ENCODE data around the gene PRRC1. TPM values are rescaled to one million over a fixed set of nuclear protein-coding genes. Genes with fewer than 3 reads are reported as not detected.

Gene PRRC1
- 100 to 1,000 TPM in 4 of 6 experiments, 10 to 100 TPM in 2; 96.1 to 116 (median 106) TPM for total RNA-seq (2021; fragmentation: NEBNext Ultra II Directional; extraction: Animal tissue kit (Norgen Biotek cat#: 25700))
- long read RNA-seq, full-length matches to known transcripts = 24 of 47 reads
- long read RNA-seq, partial matches to known transcripts = 9 of 47 reads
- long read RNA-seq, other reads (novel, unspliced or antisense) = 14 of 47 reads

GRCh38 chr5:127517480-127518318, at the start of gene PRRC1:
PRRC1 (plus strand) TSS chr5:127517640; CDS start chr5:127523480, 5,840 bp downstream.
- Mint-ChIP-seq H3K27ac (peak within 1 kb of the TSS; percentile 92), H3K4me1 (ENCODE audit: low read depth) (peaks cover 43% of the 10 kb centered on the region), H3K4me3 (peak within 1 kb of the TSS; percentile 96), H3K27me3 (ENCODE audit: insufficient read depth) (peaks cover 2% of the 10 kb centered on the region; the same call in 1 of the 2 replicates), H3K36me3 (ENCODE audit: low read depth) (peaks cover 43% of the 10 kb centered on the region), H3K9me3 (peaks cover 17% of the 10 kb centered on the region)
- DNase-seq = peak; percentile 75
- no peak for TF ChIP-seq CTCF (IDR thresholded peaks at IDR 0.05)

GRCh38 chr5:127471211-127471610, 46.2 kb upstream of the PRRC1 start:
- no peaks in the 10 kb centered on the region for H3K36me3 Mint-ChIP-seq (ENCODE audit: low read depth)
- DNase-seq = no peak
- no peaks in the 10 kb centered on the region for H3K9me3 Mint-ChIP-seq
- TF ChIP-seq CTCF (IDR thresholded peaks at IDR 0.05) = no peak
- peaks cover 5% of the 10 kb centered on the region; the same call in 1 of the 2 replicates for H3K27me3 Mint-ChIP-seq (ENCODE audit: insufficient read depth)
- H3K4me3 Mint-ChIP-seq = no peak overlapping the region
- no peaks in the 10 kb centered on the region for H3K4me1 Mint-ChIP-seq (ENCODE audit: low read depth)
- no peak overlapping the region for H3K27ac Mint-ChIP-seq

- no peak for DNase-seq
- no peaks in the 10 kb centered on the region for H3K9me3 Mint-ChIP-seq
- no peak overlapping the region for H3K27ac Mint-ChIP-seq
- TF ChIP-seq CTCF (IDR thresholded peaks at IDR 0.05) = no peak
- H3K4me1 Mint-ChIP-seq (ENCODE audit: low read depth) = no peaks in the 10 kb centered on the region
- H3K4me3 Mint-ChIP-seq = no peak overlapping the region
- no peaks in the 10 kb centered on the region for H3K36me3 Mint-ChIP-seq (ENCODE audit: low read depth)
- peaks cover 5% of the 10 kb centered on the region; the same call in 1 of the 2 replicates for H3K27me3 Mint-ChIP-seq (ENCODE audit: insufficient read depth)
These were observed 44.7 kb upstream of the PRRC1 start for GRCh38 chr5:127472700-127473099.

DNA sequence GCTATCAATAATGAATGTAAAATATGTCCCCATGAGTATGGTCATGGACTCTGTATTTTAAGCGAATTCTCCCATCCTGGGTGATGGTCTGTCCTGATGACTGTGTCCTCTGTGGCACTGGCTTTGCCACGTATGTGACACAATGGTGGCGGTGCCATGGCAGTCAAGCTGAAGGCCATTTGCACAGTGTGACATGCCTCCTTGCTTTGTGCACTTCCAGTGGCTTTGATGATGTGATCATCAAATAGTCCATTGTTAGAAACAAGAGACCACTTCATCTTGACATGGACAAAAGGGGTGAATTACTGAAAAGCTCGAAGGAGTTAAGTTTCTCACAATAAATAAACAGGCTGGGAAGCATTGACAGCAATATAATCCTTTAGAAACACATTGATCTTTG, 31.0 kb upstream of the PRRC1 start:
- TF ChIP-seq CTCF (IDR thresholded peaks at IDR 0.05) = no peak
- H3K9me3 Mint-ChIP-seq = no peaks in the 10 kb centered on the region
- no peaks in the 10 kb centered on the region for H3K36me3 Mint-ChIP-seq (ENCODE audit: low read depth)
- no peak overlapping the region for H3K27ac Mint-ChIP-seq
- H3K4me3 Mint-ChIP-seq = no peak overlapping the region
- H3K4me1 Mint-ChIP-seq (ENCODE audit: low read depth) = no peaks in the 10 kb centered on the region
- peaks cover 7% of the 10 kb centered on the region for H3K27me3 Mint-ChIP-seq (ENCODE audit: insufficient read depth)
- no peak for DNase-seq

DNA sequence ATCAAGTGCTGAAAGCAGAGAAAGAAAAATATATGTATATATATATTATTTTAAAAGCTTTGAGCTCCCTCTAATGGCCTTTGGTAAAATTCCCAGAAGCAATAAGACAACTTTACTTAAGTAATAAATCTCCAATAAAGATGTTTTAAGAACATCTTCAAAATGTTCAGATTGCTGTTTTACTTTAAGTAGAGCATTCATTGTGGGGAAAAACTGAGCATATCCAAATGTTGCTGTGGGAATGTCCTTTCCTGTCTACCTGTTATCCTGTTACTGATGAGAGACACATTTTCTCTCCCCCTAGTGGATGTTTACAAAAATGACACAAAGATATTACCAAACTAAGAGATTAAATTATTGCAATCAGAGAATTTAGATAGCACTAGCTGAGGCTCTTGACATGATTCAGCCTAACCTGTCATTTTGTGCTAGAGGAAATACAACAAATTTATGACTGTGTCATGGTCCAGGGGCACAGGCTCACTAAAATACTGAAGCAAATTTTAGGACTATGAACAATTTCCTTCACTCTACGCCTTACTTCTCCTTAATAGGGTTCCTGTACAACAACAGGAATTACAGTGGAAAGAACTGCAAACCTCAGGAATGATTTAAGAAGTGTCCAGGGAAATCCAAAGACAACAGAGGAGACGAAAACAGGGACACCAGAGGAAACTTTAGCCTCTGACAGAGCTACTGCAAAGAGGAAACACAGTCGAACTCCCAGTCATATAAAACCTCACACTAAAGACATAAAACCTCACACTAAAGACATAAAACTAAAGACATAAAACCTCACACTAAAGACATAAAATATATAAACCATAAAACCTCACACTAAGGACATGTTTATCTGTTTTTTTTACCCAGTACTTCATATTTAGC, 24.3 kb upstream of the PRRC1 start:
- H3K4me1 Mint-ChIP-seq (ENCODE audit: low read depth) = no peaks in the 10 kb centered on the region
- H3K9me3 Mint-ChIP-seq = no peaks in the 10 kb centered on the region
- no peak overlapping the region for H3K27ac Mint-ChIP-seq

More for the DNA sequence above, 24.3 kb upstream of the PRRC1 start:
- H3K27me3 Mint-ChIP-seq (ENCODE audit: insufficient read depth) = peaks cover 13% of the 10 kb centered on the region
- peak; percentile 94 for TF ChIP-seq CTCF (IDR thresholded peaks at IDR 0.05)
- DNase-seq = peak; percentile 17
- no peaks in the 10 kb centered on the region for H3K36me3 Mint-ChIP-seq (ENCODE audit: low read depth)
- H3K4me3 Mint-ChIP-seq = no peak overlapping the region

Data from HFFc6 (cell line).